Stomach (tissue), 4 donors: ENCODE data around the gene TSSK2.

Source experiments
- EP300 ChIP-seq: sonication (generic); formaldehyde crosslinking; IDR thresholded peaks from one replicate; pipeline ENCODE4 v1.6.1; 2017; ENCODE audit warnings: antibody characterized with exemption
- POLR2A ChIP-seq, 4 donors: fragments of 450-650 bp; IDR thresholded peaks; one replicate each; pipeline ENCODE4 v1.6.1; 2016; ENCODE audit warnings: antibody characterized with exemption in 4 of 4, control low read depth in 2 of 4, mild to moderate bottlenecking in 1 of 4, moderate library complexity in 1 of 4
- TF ChIP-seq, protein P1 (sequence below), 7 experiments: fragments of 450-650 bp in 4 of 7; fragments of 200-600 bp in 3 of 7; sonication (generic) in 3 of 7; IDR thresholded peaks; one replicate each; pipeline ENCODE4 v1.5.1; 2016 to 2019; ENCODE audit warnings: antibody characterized with exemption in 7 of 7, control low read depth in 2 of 7, mild to moderate bottlenecking in 1 of 7

DNA sequence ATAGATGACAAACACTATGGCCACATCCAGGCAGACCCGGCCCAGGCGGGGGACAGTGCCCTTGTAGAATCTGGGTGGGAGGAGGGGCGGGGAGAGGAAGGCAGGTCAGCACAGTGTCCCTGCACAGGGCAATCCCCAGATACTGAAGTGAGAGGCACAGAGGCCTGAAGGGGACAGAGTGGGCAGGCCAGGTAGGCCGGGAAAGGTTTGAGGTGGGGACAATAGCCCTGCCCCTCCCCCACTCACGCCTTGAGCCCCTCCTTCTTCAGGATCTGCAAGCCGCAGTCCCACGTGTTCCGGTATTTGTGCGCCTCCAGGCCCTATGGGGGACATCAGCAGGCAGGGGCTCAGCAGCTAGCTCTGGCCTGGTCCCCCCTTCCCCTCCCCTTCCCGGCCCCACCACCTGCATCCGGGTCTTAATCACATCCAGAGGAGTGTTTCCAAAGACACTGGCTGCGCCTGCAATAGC, 45.1 kb downstream of the TSSK2 start:
- TF ChIP-seq EP300 (no peak), POLR2A (IDR thresholded peaks at IDR 0.05) (no peak)
- TF ChIP-seq, protein P1, sequence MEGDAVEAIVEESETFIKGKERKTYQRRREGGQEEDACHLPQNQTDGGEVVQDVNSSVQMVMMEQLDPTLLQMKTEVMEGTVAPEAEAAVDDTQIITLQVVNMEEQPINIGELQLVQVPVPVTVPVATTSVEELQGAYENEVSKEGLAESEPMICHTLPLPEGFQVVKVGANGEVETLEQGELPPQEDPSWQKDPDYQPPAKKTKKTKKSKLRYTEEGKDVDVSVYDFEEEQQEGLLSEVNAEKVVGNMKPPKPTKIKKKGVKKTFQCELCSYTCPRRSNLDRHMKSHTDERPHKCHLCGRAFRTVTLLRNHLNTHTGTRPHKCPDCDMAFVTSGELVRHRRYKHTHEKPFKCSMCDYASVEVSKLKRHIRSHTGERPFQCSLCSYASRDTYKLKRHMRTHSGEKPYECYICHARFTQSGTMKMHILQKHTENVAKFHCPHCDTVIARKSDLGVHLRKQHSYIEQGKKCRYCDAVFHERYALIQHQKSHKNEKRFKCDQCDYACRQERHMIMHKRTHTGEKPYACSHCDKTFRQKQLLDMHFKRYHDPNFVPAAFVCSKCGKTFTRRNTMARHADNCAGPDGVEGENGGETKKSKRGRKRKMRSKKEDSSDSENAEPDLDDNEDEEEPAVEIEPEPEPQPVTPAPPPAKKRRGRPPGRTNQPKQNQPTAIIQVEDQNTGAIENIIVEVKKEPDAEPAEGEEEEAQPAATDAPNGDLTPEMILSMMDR (IDR thresholded peaks at IDR 0.05) = no peak
